ENCODE results near the gene ACACB. TPM values are rescaled to one million over a fixed set of nuclear protein-coding genes. Genes with fewer than 3 reads are reported as not detected.

Gene ACACB
- total and polyA plus RNA-seq, 12 donors: 12.8 to 241 (median 107) TPM

GRCh38 chr12:109244073-109244472 is 127.7 kb downstream of the ACACB start:
- intact Hi-C loops (cut with DNase I): no loop called here
- no peaks in the 10 kb centered on the region for H3K27me3 ChIP-seq
- ATAC-seq (no peak), DNase-seq (no peak)
- no peak for TF ChIP-seq CTCF (IDR thresholded peaks at IDR 0.05)
- H3K36me3 ChIP-seq: peaks cover 4 to 100% (median 91%) of the 10 kb centered on the region in 9 donors
- WGBS, 2 donors: 73 to 74% methylated on average over 5 of the region's 5 CpGs
- H3K4me3 ChIP-seq: no peak overlapping the region
- H3K9me3 ChIP-seq: no peaks in the 10 kb centered on the region
- no peaks in the 10 kb centered on the region for H3K4me1 ChIP-seq
- peak overlapping the region in 1 of 10 donors; percentile 47 for H3K27ac ChIP-seq

- H3K9me3 ChIP-seq: no peaks in the 10 kb centered on the region
- DNase-seq (no peak), ATAC-seq (no peak)
- TF ChIP-seq CTCF (IDR thresholded peaks at IDR 0.05): no peak
- WGBS, 2 donors: 95% methylated on average over 15 of the region's 15 CpGs
- intact Hi-C loops (cut with DNase I): no loop called here
- no peak overlapping the region for H3K27ac ChIP-seq
- no peak overlapping the region for H3K4me3 ChIP-seq
- H3K4me1 ChIP-seq: no peaks in the 10 kb centered on the region
- H3K27me3 ChIP-seq: no peaks in the 10 kb centered on the region
- peaks cover 4 to 100% (median 90%) of the 10 kb centered on the region in 9 donors for H3K36me3 ChIP-seq
Observed at GRCh38 chr12:109246221-109246620, 129.8 kb downstream of the ACACB start.

- WGBS, 2 donors: 78 to 82% methylated on average over 9 of the region's 9 CpGs
- H3K4me1 ChIP-seq: no peaks in the 10 kb centered on the region
- peaks cover 4 to 100% (median 89%) of the 10 kb centered on the region in 9 donors for H3K36me3 ChIP-seq
- intact Hi-C loops (cut with DNase I): no loop called here
- ATAC-seq (peak in 1 of 8 donors; percentile 6), DNase-seq (no peak)
- no peak overlapping the region for H3K4me3 ChIP-seq
- H3K27me3 ChIP-seq: no peaks in the 10 kb centered on the region
- H3K27ac ChIP-seq: no peak overlapping the region
- peaks cover 0 to 2% (median 0%) of the 10 kb centered on the region in 11 donors for H3K9me3 ChIP-seq
- TF ChIP-seq CTCF (IDR thresholded peaks at IDR 0.05): no peak
Observed at GRCh38 chr12:109247831-109248654, 131.7 kb downstream of the ACACB start.

- Histone ChIP-seq H3K9me3 (peaks cover 0 to 16% (median 4%) of the 10 kb centered on the region in 11 donors), H3K27ac (no peak overlapping the region), H3K27me3 (no peaks in the 10 kb centered on the region), H3K4me3 (no peak overlapping the region), H3K4me1 (no peaks in the 10 kb centered on the region), H3K36me3 (peaks cover 4 to 100% (median 86%) of the 10 kb centered on the region in 9 donors)
- intact Hi-C loops (cut with DNase I): no loop called here
- DNase-seq: no peak
- no peak for TF ChIP-seq CTCF (IDR thresholded peaks at IDR 0.05)
- ATAC-seq: no peak
- WGBS, 2 donors: 93 to 100% methylated on average over 1 of the region's 1 CpG
Observed at GRCh38 chr12:109250523-109250922, 134.1 kb downstream of the ACACB start.

All from heart right ventricle (tissue), 16 donors.